Liver (tissue), 9 donors: Measurements from ENCODE around the gene SPDYA. TPM values are rescaled to one million over a fixed set of nuclear protein-coding genes. Genes with fewer than 3 reads are reported as not detected.

Source experiments
- DNase-seq: peaks from one replicate; pipeline ENCODE4 v3.0.0-alpha.2; 2017; ENCODE audit warnings: low spot score
- H3K27ac ChIP-seq, 2 donors: one replicate each; pipeline ENCODE4 v1.7.0; 2013; ENCODE audit warnings: inconsistent platforms in 2 of 2, low read length in 2 of 2, control low read depth in 1 of 2, low read depth in 1 of 2, mild to moderate bottlenecking in 1 of 2
- H3K27me3 ChIP-seq, 4 donors: one replicate each; pipeline versions ENCODE4 v1.6.1 to v1.7.0; 2013; ENCODE audit warnings: low read length in 3 of 4, inconsistent platforms in 1 of 4, mild to moderate bottlenecking in 1 of 4, moderate library complexity in 1 of 4; ENCODE audit not compliant: control insufficient read depth in 4 of 4, insufficient read depth in 4 of 4
- H3K36me3 ChIP-seq, 4 donors: one replicate each; pipeline versions ENCODE4 v1.6.1 to v1.7.0; 2013; ENCODE audit warnings: low read length in 3 of 4, mild to moderate bottlenecking in 3 of 4, low read depth in 1 of 4, moderate library complexity in 1 of 4; ENCODE audit not compliant: control insufficient read depth in 4 of 4, insufficient read depth in 3 of 4
- H3K4me1 ChIP-seq, 4 donors: one replicate each; pipeline versions ENCODE4 v1.6.1 to v1.7.0; 2013; ENCODE audit warnings: low read length in 3 of 4, mild to moderate bottlenecking in 3 of 4, moderate library complexity in 1 of 4; ENCODE audit not compliant: control insufficient read depth in 4 of 4, insufficient read depth in 4 of 4
- H3K4me3 ChIP-seq, 3 donors: one replicate each; pipeline versions ENCODE4 v1.6.1 to v1.7.0; 2013; ENCODE audit warnings: low read length in 3 of 3, control low read depth in 1 of 3, low read depth in 1 of 3, mild to moderate bottlenecking in 1 of 3
- H3K9ac ChIP-seq, 2 donors: one replicate each; pipeline ENCODE4 v1.7.0; 2013; ENCODE audit warnings: low read length in 2 of 2, mild to moderate bottlenecking in 2 of 2, moderate library complexity in 2 of 2, control low read depth in 1 of 2, low read depth in 1 of 2
- H3K9me3 ChIP-seq, 4 donors: one replicate each; pipeline versions ENCODE4 v1.6.1 to v1.7.0; 2013; ENCODE audit warnings: low read length in 3 of 4; ENCODE audit not compliant: control insufficient read depth in 4 of 4
- FOXA1 ChIP-seq: IDR thresholded peaks from 2 replicates; pipeline ENCODE4 v1.6.1; 2016; ENCODE audit warnings: antibody characterized with exemption
- GABPA ChIP-seq, 2 donors: IDR thresholded peaks in 1 of 2; conservative IDR thresholded peaks in 1 of 2; 2 replicates each; pipeline ENCODE4 v1.6.1; 2016; ENCODE audit warnings: antibody characterized with exemption in 2 of 2, mild to moderate bottlenecking in 1 of 2, moderate library complexity in 1 of 2
- HNF4A ChIP-seq, 2 donors: conservative IDR thresholded peaks; 2 replicates each; pipeline ENCODE4 v1.6.1; 2016; ENCODE audit warnings: antibody characterized with exemption in 2 of 2, mild to moderate bottlenecking in 2 of 2
- HNF4G ChIP-seq: IDR thresholded peaks from 2 replicates; pipeline ENCODE4 v1.6.1; 2016; ENCODE audit warnings: antibody characterized with exemption
- JUND ChIP-seq, 2 donors: IDR thresholded peaks; 2 replicates each; pipeline ENCODE4 v1.6.1; 2016; ENCODE audit warnings: antibody characterized with exemption in 2 of 2
- NR2F2 ChIP-seq: IDR thresholded peaks from 2 replicates; pipeline ENCODE4 v1.6.1; 2016; ENCODE audit warnings: antibody characterized with exemption
- RXRA ChIP-seq, 2 donors: IDR thresholded peaks; 2 replicates each; pipeline ENCODE4 v1.6.1; 2017 to 2018; ENCODE audit warnings: antibody characterized with exemption in 2 of 2, mild to moderate bottlenecking in 1 of 2
- SP1 ChIP-seq: IDR thresholded peaks from 2 replicates; pipeline ENCODE4 v1.6.1; 2018; ENCODE audit warnings: antibody characterized with exemption, mild to moderate bottlenecking
- TAF1 ChIP-seq: conservative IDR thresholded peaks from 2 replicates; pipeline ENCODE4 v1.6.1; 2016; ENCODE audit warnings: antibody characterized with exemption, mild to moderate bottlenecking
- YY1 ChIP-seq: IDR thresholded peaks from 2 replicates; pipeline ENCODE4 v1.6.1; 2016; ENCODE audit warnings: antibody characterized with exemption, mild to moderate bottlenecking
- WGBS: extraction: QIAGEN DNeasy Blood & Tissue Kit; methylation state at CpG from one replicate; pipeline ENCODE4 v1.1.7; 2013; 5-methylcytosine and 5-hydroxymethylcytosine counted together
- polyA plus RNA-seq, 2 donors: library from polyadenylated mRNA; stranded (reverse) in 1 of 2; unstranded in 1 of 2; fragments of 200-250 nt in 1 of 2; fragments of >200 nt in 1 of 2; fragmentation: Nextera tagmentation in 1 of 2; extraction: Ambion mirVana in 1 of 2; gene quantifications; one replicate each; pipeline versions ENCODE4 v1.2.1 to v1.2.3, GENCODE V29; 2013 to 2015
- total RNA-seq, 2 donors: library from RNA; depleted of rRNA; stranded (reverse); fragments of >200 nt; gene quantifications; one replicate each; pipeline ENCODE4 v1.2.3, GENCODE V29; 2014
- TF ChIP-seq, protein P1 (sequence below): IDR thresholded peaks from 2 replicates; pipeline ENCODE4 v1.6.1; 2016; ENCODE audit warnings: antibody characterized with exemption
- TF ChIP-seq, protein P2 (sequence below): IDR thresholded peaks from 2 replicates; pipeline ENCODE4 v1.6.1; 2016; ENCODE audit warnings: antibody characterized with exemption
- TF ChIP-seq, protein P3 (sequence below): fragments of 150-350 bp; IDR thresholded peaks from 2 replicates; pipeline ENCODE4 v1.5.1; 2017; ENCODE audit warnings: improper control_type of control experiment, low read depth, low read length; ENCODE audit not compliant: missing input control
- TF ChIP-seq, protein P4 (sequence below): IDR thresholded peaks from 2 replicates; pipeline ENCODE4 v1.6.1; 2016; ENCODE audit warnings: antibody characterized with exemption, mild to moderate bottlenecking
- TF ChIP-seq, protein P5 (sequence below): IDR thresholded peaks from 2 replicates; pipeline ENCODE4 v1.6.1; 2016; ENCODE audit warnings: antibody characterized with exemption
- donor health status: healthy.
- donor health status: healthy.
- donor health status: healthy.
- donor health status: healthy.
- donor health status: healthy.

Gene SPDYA
- total and polyA plus RNA-seq, 4 donors = 0.14 to 0.67 (median 0.49) TPM; not detected in 1

DNA sequence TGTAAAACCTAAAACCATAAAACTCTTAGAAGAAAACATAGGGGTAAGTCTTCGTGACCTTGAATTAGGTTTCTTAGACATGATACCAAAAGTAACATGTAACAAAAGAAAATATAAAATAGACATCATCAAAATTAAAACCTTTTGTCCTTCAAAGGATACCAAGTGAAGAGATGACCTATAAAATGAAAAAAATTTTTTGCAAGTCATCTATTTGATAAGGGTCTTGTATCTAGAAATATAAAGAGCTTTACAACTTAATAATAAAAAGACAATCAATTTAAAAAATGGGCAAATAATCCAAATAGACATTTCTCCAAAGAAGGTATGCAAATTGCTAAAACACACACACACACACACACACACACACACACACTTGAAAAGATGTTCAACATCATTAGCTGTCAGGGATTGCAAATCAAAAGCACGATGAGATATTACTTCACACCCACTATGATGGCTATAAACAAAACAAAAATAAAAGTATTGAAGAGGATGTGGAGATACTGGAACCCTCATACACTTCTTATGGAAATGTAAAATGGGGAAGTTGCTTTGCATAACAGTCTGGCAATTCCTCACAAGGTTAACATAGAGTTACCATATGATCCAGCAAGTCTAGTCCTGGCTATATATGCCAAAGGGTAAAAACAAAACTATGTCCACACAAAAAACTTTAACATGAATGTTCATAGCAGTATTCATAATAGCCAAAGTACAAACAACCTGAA is 23.3 kb downstream of the SPDYA start:
- Histone ChIP-seq H3K4me3 (no peak overlapping the region), H3K27me3 (no peaks in the 10 kb centered on the region), H3K36me3 (no peaks in the 10 kb centered on the region), H3K27ac (no peak overlapping the region), H3K9me3 (no peaks in the 10 kb centered on the region), H3K9ac (no peak overlapping the region), H3K4me1 (no peaks in the 10 kb centered on the region)
- DNase-seq = no peak
- TF ChIP-seq SP1 = no peak
- TF ChIP-seq FOXA1 = no peak
- TF ChIP-seq HNF4G = no peak
- TF ChIP-seq NR2F2 = no peak
- TF ChIP-seq, protein P1, sequence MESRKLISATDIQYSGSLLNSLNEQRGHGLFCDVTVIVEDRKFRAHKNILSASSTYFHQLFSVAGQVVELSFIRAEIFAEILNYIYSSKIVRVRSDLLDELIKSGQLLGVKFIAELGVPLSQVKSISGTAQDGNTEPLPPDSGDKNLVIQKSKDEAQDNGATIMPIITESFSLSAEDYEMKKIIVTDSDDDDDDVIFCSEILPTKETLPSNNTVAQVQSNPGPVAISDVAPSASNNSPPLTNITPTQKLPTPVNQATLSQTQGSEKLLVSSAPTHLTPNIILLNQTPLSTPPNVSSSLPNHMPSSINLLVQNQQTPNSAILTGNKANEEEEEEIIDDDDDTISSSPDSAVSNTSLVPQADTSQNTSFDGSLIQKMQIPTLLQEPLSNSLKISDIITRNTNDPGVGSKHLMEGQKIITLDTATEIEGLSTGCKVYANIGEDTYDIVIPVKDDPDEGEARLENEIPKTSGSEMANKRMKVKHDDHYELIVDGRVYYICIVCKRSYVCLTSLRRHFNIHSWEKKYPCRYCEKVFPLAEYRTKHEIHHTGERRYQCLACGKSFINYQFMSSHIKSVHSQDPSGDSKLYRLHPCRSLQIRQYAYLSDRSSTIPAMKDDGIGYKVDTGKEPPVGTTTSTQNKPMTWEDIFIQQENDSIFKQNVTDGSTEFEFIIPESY = no peak
- no peak for TF ChIP-seq GABPA (IDR thresholded peaks at IDR 0.05 in 1 of 2, conservative IDR thresholded peaks at IDR 0.05 in 1 of 2)
- no peak for TF ChIP-seq TAF1
- TF ChIP-seq, protein P2, sequence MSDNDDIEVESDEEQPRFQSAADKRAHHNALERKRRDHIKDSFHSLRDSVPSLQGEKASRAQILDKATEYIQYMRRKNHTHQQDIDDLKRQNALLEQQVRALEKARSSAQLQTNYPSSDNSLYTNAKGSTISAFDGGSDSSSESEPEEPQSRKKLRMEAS = no peak
- TF ChIP-seq RXRA (IDR thresholded peaks at IDR 0.05) = no peak
- TF ChIP-seq YY1 = no peak
- no peak for TF ChIP-seq HNF4A (conservative IDR thresholded peaks at IDR 0.05)
- TF ChIP-seq, protein P3, sequence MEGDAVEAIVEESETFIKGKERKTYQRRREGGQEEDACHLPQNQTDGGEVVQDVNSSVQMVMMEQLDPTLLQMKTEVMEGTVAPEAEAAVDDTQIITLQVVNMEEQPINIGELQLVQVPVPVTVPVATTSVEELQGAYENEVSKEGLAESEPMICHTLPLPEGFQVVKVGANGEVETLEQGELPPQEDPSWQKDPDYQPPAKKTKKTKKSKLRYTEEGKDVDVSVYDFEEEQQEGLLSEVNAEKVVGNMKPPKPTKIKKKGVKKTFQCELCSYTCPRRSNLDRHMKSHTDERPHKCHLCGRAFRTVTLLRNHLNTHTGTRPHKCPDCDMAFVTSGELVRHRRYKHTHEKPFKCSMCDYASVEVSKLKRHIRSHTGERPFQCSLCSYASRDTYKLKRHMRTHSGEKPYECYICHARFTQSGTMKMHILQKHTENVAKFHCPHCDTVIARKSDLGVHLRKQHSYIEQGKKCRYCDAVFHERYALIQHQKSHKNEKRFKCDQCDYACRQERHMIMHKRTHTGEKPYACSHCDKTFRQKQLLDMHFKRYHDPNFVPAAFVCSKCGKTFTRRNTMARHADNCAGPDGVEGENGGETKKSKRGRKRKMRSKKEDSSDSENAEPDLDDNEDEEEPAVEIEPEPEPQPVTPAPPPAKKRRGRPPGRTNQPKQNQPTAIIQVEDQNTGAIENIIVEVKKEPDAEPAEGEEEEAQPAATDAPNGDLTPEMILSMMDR = no peak
- no peak for TF ChIP-seq JUND (IDR thresholded peaks at IDR 0.05)
- 98% methylated on average over 2 of the region's 2 CpGs for WGBS

DNA sequence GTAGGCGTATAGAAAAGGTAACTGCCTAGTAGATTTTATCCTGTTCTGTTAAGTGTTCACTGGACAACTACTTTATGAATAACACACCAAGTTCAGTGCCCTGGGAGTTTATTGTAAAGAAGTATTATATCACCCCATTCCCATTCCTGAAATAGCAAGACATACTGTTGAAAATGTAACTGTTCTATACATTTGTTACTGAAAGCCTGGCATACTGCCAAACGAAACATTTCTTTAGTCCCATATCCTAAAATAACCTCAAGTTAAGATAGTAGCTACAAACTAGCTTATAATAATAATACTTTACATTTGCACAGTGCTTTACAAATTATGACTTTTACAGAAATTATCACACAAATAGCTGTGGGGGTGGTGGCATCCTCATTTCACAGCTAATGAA is 25.1 kb downstream of the SPDYA start:
- Histone ChIP-seq H3K27me3 (no peaks in the 10 kb centered on the region), H3K27ac (no peak overlapping the region), H3K9me3 (no peaks in the 10 kb centered on the region), H3K4me1 (no peaks in the 10 kb centered on the region), H3K36me3 (no peaks in the 10 kb centered on the region), H3K4me3 (no peak overlapping the region), H3K9ac (no peak overlapping the region)
- TF ChIP-seq, protein P2 = no peak
- TF ChIP-seq SP1 = no peak
- TF ChIP-seq, protein P4, sequence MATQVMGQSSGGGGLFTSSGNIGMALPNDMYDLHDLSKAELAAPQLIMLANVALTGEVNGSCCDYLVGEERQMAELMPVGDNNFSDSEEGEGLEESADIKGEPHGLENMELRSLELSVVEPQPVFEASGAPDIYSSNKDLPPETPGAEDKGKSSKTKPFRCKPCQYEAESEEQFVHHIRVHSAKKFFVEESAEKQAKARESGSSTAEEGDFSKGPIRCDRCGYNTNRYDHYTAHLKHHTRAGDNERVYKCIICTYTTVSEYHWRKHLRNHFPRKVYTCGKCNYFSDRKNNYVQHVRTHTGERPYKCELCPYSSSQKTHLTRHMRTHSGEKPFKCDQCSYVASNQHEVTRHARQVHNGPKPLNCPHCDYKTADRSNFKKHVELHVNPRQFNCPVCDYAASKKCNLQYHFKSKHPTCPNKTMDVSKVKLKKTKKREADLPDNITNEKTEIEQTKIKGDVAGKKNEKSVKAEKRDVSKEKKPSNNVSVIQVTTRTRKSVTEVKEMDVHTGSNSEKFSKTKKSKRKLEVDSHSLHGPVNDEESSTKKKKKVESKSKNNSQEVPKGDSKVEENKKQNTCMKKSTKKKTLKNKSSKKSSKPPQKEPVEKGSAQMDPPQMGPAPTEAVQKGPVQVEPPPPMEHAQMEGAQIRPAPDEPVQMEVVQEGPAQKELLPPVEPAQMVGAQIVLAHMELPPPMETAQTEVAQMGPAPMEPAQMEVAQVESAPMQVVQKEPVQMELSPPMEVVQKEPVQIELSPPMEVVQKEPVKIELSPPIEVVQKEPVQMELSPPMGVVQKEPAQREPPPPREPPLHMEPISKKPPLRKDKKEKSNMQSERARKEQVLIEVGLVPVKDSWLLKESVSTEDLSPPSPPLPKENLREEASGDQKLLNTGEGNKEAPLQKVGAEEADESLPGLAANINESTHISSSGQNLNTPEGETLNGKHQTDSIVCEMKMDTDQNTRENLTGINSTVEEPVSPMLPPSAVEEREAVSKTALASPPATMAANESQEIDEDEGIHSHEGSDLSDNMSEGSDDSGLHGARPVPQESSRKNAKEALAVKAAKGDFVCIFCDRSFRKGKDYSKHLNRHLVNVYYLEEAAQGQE = no peak
- no peak for TF ChIP-seq TAF1
- TF ChIP-seq, protein P5, sequence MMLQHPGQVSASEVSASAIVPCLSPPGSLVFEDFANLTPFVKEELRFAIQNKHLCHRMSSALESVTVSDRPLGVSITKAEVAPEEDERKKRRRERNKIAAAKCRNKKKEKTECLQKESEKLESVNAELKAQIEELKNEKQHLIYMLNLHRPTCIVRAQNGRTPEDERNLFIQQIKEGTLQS = no peak
- 70% methylated on average over 2 of the region's 2 CpGs for WGBS
- DNase-seq = no peak
